WERI-Rb-1 (cell line): Measurements from ENCODE around the gene ARHGAP10.

Experiments
- DNase-seq: peaks from one replicate; pipeline ENCODE4 v3.0.0-alpha.2; 2020
- H3K27ac ChIP-seq: fragments of 250-450 bp; sonication (Bioruptor Pico); 2 replicates; pipeline ENCODE4 v1.5.1; 2020; ENCODE audit warnings: mild to moderate bottlenecking, moderate library complexity
- H3K27me3 ChIP-seq: fragments of 250-450 bp; sonication (Bioruptor Pico); 2 replicates; pipeline ENCODE4 v1.5.1; 2021; ENCODE audit warnings: mild to moderate bottlenecking, low read depth, moderate library complexity; ENCODE audit not compliant: insufficient read depth, severe bottlenecking
- H3K36me3 ChIP-seq: fragments of 250-450 bp; sonication (Bioruptor Pico); 2 replicates; pipeline ENCODE4 v1.5.1; 2020; ENCODE audit warnings: mild to moderate bottlenecking, moderate library complexity
- H3K4me3 ChIP-seq: 2 replicates; pipeline ENCODE4 v1.5.1; 2011; ENCODE audit warnings: low read depth, mild to moderate bottlenecking, control low read depth, low read length
- H3K9me3 ChIP-seq: fragments of 250-450 bp; sonication (Bioruptor Pico); 2 replicates; pipeline ENCODE4 v1.5.1; 2021; ENCODE audit warnings: mild to moderate bottlenecking, moderate library complexity; ENCODE audit not compliant: severe bottlenecking
- CTCF ChIP-seq: IDR thresholded peaks from 2 replicates; pipeline ENCODE4 v1.5.1; 2011; ENCODE audit warnings: low read depth, mild to moderate bottlenecking, control low read depth, inconsistent platforms, low read length

Gene ARHGAP10

DNA sequence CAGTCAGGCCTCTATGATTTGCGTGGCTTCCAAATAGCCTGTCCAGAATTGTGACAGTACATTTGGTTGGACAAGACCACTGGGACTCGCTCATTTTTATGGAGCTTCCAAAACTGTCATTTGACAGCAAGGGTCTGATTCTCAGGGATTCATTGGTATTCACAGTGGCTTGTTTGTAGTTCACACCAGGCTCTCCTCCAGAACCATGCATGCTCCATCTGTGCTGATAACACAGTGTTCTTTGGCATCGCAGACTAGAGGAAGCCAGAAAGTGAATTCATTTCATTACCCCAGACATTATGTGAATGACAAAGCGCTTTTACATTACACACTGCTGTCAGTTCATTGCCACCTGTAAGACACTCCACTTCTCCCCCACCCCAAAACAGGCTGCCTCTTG is 208.3 kb downstream of the ARHGAP10 start:
- no peaks in the 10 kb centered on the region for H3K27me3 ChIP-seq
- H3K9me3 ChIP-seq: no peaks in the 10 kb centered on the region
- DNase-seq: no peak
- no peak for TF ChIP-seq CTCF
- no peak overlapping the region for H3K27ac ChIP-seq
- peaks cover 5% of the 10 kb centered on the region; the same call in 1 of the 2 replicates for H3K36me3 ChIP-seq
- H3K4me3 ChIP-seq: no peak overlapping the region

DNA sequence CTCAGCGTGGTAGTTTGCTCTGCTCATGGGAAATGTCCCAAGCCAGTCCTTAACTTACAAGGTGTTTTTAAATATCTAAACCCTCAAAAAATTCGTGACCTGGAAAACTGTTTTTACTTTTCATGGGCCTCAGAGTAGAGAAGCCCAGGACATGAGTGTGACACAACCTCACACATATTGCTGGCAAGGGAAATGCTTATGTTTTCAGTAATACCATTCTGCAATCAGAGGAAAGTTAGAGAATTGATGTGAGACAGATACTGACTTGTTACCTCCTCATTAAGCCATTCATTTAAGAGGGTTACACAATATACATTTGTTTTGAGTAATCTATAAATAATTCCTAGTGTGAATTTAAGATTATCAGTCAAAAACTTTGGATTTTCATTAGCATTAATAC is 209.5 kb downstream of the ARHGAP10 start:
- no peak for TF ChIP-seq CTCF
- H3K27ac ChIP-seq: no peak overlapping the region

GRCh38 chr4:147942729-147943128 is 210.8 kb downstream of the ARHGAP10 start:
- TF ChIP-seq CTCF: no peak
- peak; percentile 71 for DNase-seq
- Histone ChIP-seq H3K27ac (no peak overlapping the region), H3K9me3 (no peaks in the 10 kb centered on the region), H3K27me3 (no peaks in the 10 kb centered on the region), H3K36me3 (peaks cover 21% of the 10 kb centered on the region), H3K4me3 (no peak overlapping the region)

More for the DNA sequence above, 209.5 kb downstream of the ARHGAP10 start:
- Histone ChIP-seq H3K27me3 (no peaks in the 10 kb centered on the region), H3K36me3 (peaks cover 10% of the 10 kb centered on the region), H3K4me3 (no peak overlapping the region), H3K9me3 (no peaks in the 10 kb centered on the region)
- DNase-seq: no peak

DNA sequence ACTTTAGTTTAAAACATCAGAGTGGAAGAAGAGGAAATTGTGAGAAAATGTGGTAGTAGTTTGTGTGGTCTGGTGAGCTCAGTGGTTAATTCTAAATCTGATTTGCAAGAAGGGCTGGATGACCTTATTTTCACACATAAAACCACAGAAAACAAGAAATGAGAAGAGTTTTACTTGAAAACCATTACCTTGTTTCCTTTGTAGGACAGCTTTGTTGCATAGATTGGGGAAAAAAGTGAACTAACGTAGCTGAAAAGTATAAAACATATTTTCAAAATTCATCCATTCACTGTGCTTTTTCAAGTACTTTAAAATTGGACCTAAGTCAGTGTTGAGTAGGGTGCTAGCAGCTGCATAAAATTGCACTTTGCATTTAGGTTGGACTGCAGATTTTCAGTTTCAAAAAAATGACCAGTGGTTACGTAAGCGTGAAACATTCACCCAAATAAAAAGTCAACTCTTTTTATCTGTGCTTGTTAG is 211.3 kb downstream of the ARHGAP10 start:
- H3K36me3 ChIP-seq: peaks cover 26% of the 10 kb centered on the region

DNA sequence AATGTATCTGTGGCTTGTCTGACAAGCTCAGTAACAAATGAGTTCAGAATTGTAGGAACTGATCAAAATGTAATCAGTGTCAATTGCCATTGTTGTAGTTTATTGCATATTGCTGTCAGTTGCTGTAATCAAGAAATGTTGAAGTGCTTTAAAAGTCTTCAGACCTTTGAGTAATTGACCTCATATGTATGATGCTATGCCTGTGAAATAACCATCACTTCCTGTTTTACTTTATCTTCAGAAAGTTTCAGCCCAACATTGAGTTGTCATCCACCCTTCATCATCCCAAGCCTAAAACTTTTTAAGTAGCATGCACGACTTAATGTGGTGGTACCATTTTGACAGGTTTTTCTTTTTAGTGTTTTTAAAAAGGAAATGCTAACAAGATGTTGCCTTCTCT is 212.4 kb downstream of the ARHGAP10 start:
- no peak for DNase-seq
- H3K36me3 ChIP-seq: peaks cover 29% of the 10 kb centered on the region

More for the DNA sequence above, 211.3 kb downstream of the ARHGAP10 start:
- Histone ChIP-seq H3K27me3 (no peaks in the 10 kb centered on the region), H3K27ac (no peak overlapping the region), H3K4me3 (no peak overlapping the region), H3K9me3 (no peaks in the 10 kb centered on the region)
- TF ChIP-seq CTCF: no peak
- no peak for DNase-seq

More for the DNA sequence above, 212.4 kb downstream of the ARHGAP10 start:
- no peak for TF ChIP-seq CTCF
- no peak overlapping the region for H3K27ac ChIP-seq
- H3K9me3 ChIP-seq: no peaks in the 10 kb centered on the region
- H3K27me3 ChIP-seq: no peaks in the 10 kb centered on the region
- H3K4me3 ChIP-seq: no peak overlapping the region
